Vagina (tissue), 2 donors: Measurements from ENCODE around the gene MEA1.

Source experiments
- CTCF ChIP-seq, 3 experiments: fragments of 450-650 bp in 2 of 3; fragments of 200-600 bp in 1 of 3; sonication (generic) in 1 of 3; IDR thresholded peaks; one replicate each; pipeline ENCODE4 v1.5.1; 2017 to 2019; ENCODE audit warnings: antibody characterized with exemption in 3 of 3, mild to moderate bottlenecking in 2 of 3, moderate library complexity in 2 of 3
- POLR2A ChIP-seq, 2 donors: fragments of 450-650 bp; IDR thresholded peaks; one replicate each; pipeline ENCODE4 v1.6.1; 2017; ENCODE audit warnings: antibody characterized with exemption in 2 of 2, mild to moderate bottlenecking in 2 of 2, moderate library complexity in 2 of 2
- POLR2AphosphoS5 ChIP-seq, 2 donors: sonication (generic); formaldehyde crosslinking; IDR thresholded peaks; one replicate each; pipeline ENCODE4 v1.9.0; 2017; ENCODE audit warnings: antibody characterized with exemption in 2 of 2, mild to moderate bottlenecking in 2 of 2, low read depth in 1 of 2; ENCODE audit not compliant: insufficient read depth in 1 of 2

DNA sequence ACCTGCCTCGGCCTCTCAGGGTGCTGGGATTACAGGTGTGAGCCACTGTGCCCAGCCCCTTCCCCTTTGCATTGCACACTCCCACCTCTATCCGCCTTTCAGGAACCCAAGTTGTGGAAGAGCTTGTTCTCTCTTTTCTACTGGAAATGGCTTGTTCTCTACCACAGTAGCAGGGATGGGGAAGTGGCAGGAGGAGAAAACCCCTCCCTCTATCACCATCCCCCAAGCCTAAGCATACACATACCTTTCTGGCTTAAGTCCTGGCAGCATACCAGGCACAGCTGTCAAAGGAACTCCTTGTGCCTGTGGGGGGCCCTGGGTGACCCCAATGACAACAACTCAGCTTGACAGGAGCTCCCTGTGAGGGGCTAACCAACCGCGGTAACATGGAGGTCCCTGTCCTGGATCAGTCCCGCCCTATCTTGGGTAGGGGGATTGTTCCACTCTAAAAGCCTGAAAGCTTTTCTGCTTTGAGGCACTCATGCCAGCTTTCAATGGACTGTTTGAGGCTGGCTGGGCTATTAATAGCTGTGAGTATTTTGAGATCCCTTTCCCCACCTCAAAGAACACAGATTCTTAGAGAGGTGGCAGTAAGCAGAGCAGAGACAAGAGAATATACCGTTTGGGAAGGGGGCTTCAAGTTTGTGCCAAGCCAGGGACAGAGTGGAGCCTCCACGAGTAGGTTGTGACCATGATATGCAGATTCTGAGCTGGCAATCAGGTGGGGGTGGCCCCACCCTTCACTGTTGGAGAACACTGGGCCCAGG, 2.6 kb upstream of the MEA1 start:
- TF ChIP-seq CTCF (IDR thresholded peaks at IDR 0.05): no peak
- TF ChIP-seq POLR2A (IDR thresholded peaks at IDR 0.05): no peak
- TF ChIP-seq POLR2AphosphoS5 (IDR thresholded peaks at IDR 0.05; ENCODE audit: insufficient read depth in 1 of 2, low read depth in 1 of 2): no peak
